Activated CD4-positive, CD25-positive, alpha-beta regulatory T cell treated with anti-CD3 and anti-CD28 coated beads, Interleukin-2, amount 50 U/mL, for 16 hours (primary cell): ENCODE measurements around the gene GRAMD1A.

Source experiments
- DNase-seq: peaks from one replicate; pipeline ENCODE4 v3.0.0-alpha.2; 2020; ENCODE audit warnings: low read depth, low spot score

Gene GRAMD1A

GRCh38 chr19:35073941-35074340, 73.8 kb downstream of the GRAMD1A start:
- DNase-seq = no peak

GRCh38 chr19:35074426-35075201, 74.5 kb downstream of the GRAMD1A start:
- DNase-seq = no peak

- no peak for DNase-seq
Observed at GRCh38 chr19:35075202-35076025, 75.3 kb downstream of the GRAMD1A start.

GRCh38 chr19:35076026-35076370, 75.9 kb downstream of the GRAMD1A start:
- DNase-seq = no peak
